ENCODE data around the gene TEDC1.

TEDC1 gene

DNA sequence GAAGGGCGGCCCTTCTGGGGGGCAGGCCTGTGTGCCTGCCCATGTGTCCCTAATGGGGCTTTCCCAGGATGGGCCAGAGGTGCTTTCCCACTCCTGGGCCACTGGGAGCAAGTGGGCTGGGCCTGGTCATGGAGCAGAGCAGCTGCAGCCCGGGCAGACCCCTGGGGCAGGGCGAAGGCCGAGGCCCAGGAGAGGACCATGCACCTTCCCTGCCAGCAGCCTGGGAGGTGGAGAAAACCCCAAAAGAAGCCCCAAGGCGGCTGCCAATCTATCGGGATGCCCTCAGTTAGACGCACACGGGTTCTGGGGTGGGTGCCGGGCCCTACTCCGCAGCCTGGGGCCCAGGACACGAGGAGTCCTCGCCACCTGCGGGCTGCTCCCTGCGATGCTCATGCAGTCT, 32.5 kb upstream of the TEDC1 start:
- DNase-seq = no peak

- DNase-seq = no peak
Measured at GRCh38 chr14:105460116-105460515, 30.9 kb upstream of the TEDC1 start.

- no peak for DNase-seq
Measured at GRCh38 chr14:105460616-105461015, 30.4 kb upstream of the TEDC1 start.

DNA sequence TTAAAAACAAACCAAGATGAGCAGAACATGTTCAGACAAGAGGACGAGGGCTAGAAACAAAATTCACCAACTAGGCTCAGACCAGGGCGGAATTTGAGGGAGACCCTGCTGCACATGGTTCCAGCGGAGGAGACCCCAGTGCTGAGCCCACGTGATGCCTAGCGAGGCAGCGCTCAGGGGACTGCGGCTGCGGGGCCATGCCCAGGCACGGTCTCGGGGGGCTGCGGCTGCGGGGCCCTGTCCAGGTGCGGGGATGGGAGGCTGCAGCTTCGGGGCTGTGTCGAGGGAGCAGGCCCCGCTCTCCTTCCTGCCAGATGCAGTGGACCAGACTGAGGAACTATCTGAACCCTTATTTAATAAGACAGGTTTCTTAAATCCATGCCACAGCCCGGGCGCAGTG, 29.1 kb upstream of the TEDC1 start:
- no peak for DNase-seq

DNA sequence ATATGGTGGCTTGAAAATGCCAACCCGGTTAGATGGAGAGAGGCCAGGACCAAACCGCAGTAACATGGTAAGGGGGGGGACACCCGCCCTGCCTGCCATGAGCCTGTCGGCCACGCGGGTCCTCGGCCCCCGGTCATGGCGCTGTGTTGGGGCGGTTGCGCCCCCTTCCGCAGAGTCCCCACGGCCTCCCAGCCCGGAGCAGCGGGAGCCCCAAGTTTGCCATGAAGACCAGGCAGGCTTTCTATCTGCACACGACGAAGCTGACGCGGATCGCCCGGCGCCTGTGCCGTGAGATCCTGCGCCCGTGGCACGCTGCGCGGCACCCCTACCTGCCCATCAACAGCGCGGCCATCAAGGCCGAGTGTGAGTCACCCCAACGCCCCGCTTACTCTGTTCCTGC, 26.5 kb upstream of the TEDC1 start:
- DNase-seq = no peak

GRCh38 chr14:105465209-105466031, 25.6 kb upstream of the TEDC1 start:
- DNase-seq = no peak

- DNase-seq = no peak
Measured at GRCh38 chr14:105466531-105467248, 24.4 kb upstream of the TEDC1 start.

DNA sequence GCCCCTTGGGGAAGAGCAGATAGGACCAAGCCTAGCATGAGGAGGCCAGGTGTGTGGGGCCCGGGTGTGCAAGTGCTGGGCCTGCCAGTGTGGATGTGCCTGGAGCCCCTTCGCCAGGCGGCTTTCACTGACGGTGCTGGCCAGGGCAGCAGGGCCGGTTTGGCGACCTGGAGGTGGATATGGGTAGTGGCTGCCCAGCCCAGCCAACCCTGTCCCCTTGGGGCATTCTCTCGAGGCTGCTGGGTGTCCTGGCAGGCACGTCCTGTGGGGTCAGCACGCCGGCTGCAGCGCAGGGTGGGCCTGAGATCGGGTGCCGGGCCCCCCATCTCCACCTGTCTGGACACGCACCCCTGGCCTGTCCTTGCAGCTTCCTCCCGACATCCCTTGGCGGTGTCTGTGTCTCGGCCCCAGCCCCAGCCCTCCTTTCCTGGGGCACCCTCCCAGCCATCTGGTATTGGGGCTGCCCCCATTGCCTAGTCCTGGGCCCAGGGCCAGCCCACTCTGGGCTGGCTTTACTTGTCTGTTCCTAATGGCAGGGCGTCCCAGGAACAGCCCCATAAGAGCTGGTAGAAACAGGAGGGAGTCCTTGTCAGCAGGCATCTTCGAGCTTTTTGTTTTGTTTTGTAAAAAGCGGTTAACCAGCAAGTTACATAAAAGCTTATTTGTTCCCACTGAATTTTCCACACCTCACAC, 23.7 kb upstream of the TEDC1 start:
- DNase-seq = no peak

GRCh38 chr14:105467942-105468471, 23.0 kb upstream of the TEDC1 start:
- no peak for DNase-seq

GRCh38 chr14:105468621-105469241, 22.3 kb upstream of the TEDC1 start:
- peak; percentile 58 for DNase-seq

- no peak for DNase-seq
Measured at GRCh38 chr14:105469456-105470349, 21.3 kb upstream of the TEDC1 start.

DNA sequence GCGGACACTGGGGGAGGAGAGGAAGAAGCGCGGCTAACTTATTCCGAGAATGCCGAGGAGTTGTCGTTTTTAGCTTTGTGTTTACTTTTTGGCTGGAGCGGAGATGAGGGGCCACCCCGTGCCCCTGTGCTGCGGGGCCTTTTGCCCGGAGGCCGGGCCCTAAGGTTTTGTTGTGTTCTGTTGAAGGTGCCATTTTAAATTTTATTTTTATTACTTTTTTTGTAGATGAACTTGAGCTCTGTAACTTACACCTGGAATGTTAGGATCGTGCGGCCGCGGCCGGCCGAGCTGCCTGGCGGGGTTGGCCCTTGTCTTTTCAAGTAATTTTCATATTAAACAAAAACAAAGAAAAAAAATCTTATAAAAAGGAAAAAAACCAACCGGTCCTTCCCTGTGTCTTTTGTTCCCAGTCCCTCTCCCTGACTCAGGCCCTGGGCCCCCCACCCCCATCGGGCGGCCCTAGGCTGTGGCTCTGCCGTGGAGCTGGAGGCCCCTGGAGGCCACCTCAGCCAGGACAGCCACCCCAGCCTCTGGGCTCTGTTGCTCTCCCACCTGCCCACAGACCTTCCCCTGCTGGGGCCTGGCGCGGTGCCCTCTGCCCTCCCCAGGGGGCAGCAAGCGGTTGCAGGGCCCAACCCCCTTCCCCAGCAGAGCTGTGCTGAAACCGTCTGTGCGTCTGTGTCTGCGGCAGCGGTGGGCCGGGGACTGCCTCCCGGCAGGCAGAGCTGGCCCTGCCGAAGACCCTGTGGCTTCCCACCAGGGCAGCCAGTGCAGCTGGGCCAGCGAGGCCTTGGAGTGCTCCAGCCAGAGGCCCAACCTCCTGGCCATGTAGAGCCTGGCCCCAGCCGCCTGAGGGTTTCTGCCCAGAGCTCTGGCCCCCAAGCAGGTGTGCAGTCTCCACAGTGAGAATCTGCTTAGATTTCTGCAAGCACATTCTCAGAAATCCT, 20.4 kb upstream of the TEDC1 start:
- no peak for DNase-seq

GRCh38 chr14:105471297-105471821, 19.7 kb upstream of the TEDC1 start:
- DNase-seq = no peak

GRCh38 chr14:105471823-105472485, 19.1 kb upstream of the TEDC1 start:
- no peak for DNase-seq

- DNase-seq = no peak
Measured at GRCh38 chr14:105472486-105472991, 18.5 kb upstream of the TEDC1 start.

DNA sequence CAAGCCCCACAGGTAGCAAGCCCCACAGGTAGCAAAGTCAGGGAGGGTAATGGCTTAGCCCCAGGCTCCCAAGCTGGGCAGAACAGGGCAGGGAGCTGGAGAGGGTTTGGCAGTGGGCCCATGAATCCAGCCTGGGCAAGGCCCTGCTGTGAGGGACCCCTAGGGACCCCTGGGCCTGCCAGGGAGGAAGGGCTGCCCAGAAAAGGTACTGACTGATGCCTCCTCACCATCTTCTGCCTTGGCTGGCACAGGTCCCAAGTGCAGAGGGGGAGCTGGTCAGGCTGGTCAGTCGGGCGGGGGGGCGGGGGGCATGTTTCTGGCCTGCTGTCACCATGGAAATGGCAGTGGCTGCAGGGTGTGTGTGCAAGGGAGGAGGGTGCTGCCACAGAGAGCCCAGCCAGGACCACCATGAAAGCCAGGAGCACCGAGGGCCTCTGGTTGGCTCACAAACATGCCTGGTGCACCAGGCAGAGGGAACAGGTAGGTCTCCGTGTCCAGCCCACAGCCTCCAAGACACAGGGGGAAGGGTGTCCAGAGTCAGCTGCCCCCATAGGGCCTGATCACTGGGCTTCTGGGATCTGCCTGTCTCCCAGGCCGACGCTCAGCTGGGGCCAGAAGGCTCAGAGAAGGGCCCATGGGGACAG, 17.9 kb upstream of the TEDC1 start:
- DNase-seq = no peak

- DNase-seq = peak; percentile 32
Measured at GRCh38 chr14:105473677-105474482, 17.2 kb upstream of the TEDC1 start.
